ENCODE data around the gene ACIN1. TPM values are rescaled to one million over a fixed set of nuclear protein-coding genes. Genes with fewer than 3 reads are reported as not detected.

Gene ACIN1
- total and polyA plus RNA-seq, 2 of the 13 experiments (the other 11 are each of a cell fraction or from before 2014, with no cell fraction given): 165 to 183 TPM

DNA sequence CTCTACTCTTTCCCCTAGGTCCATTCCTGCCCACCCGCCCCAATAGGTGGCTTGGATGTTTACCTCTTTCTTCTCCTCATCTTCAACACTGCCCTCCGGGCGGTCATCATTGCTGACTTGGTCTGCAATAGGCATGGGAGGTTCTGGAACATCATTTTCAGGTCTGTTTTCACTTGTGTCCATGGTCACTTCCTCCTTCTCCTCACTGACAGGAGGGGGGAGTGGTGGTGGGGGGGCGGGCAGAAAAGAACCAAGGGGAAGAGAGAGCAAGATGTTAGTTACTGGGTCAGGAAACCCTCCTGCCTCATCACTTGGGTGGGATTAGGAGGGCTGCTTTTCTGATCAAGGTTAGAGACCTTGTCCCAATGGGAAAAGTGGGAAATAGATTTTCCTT is 25.5 kb downstream of the ACIN1 start (continued):
- TF ChIP-seq ZNF749 (CRISPR knock-in tag; IDR thresholded peaks at IDR 0.05; ENCODE audit: borderline replicate concordance): no peak
- TF ChIP-seq ZNF224 (CRISPR knock-in tag; IDR thresholded peaks at IDR 0.05): 0 out of 2 replicates have a peak, but pooled peaks have one; percentile 41
- TF ChIP-seq POLR2G (IDR thresholded peaks at IDR 0.05; ENCODE audit: low read depth, low read length): peak; percentile 1
- peak; percentile 4 for TF ChIP-seq ASH2L (IDR thresholded peaks at IDR 0.05; ENCODE audit: insufficient read length, low read depth, low read length)
- TF ChIP-seq, protein P1, sequence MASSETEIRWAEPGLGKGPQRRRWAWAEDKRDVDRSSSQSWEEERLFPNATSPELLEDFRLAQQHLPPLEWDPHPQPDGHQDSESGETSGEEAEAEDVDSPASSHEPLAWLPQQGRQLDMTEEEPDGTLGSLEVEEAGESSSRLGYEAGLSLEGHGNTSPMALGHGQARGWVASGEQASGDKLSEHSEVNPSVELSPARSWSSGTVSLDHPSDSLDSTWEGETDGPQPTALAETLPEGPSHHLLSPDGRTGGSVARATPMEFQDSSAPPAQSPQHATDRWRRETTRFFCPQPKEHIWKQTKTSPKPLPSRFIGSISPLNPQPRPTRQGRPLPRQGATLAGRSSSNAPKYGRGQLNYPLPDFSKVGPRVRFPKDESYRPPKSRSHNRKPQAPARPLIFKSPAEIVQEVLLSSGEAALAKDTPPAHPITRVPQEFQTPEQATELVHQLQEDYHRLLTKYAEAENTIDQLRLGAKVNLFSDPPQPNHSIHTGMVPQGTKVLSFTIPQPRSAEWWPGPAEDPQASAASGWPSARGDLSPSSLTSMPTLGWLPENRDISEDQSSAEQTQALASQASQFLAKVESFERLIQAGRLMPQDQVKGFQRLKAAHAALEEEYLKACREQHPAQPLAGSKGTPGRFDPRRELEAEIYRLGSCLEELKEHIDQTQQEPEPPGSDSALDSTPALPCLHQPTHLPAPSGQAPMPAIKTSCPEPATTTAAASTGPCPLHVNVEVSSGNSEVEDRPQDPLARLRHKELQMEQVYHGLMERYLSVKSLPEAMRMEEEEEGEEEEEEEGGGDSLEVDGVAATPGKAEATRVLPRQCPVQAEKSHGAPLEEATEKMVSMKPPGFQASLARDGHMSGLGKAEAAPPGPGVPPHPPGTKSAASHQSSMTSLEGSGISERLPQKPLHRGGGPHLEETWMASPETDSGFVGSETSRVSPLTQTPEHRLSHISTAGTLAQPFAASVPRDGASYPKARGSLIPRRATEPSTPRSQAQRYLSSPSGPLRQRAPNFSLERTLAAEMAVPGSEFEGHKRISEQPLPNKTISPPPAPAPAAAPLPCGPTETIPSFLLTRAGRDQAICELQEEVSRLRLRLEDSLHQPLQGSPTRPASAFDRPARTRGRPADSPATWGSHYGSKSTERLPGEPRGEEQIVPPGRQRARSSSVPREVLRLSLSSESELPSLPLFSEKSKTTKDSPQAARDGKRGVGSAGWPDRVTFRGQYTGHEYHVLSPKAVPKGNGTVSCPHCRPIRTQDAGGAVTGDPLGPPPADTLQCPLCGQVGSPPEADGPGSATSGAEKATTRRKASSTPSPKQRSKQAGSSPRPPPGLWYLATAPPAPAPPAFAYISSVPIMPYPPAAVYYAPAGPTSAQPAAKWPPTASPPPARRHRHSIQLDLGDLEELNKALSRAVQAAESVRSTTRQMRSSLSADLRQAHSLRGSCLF (CRISPR knock-in tag; IDR thresholded peaks at IDR 0.05; ENCODE audit: borderline replicate concordance): no peak
- 0 out of 2 replicates have a peak, but pooled peaks have one; percentile 54 for TF ChIP-seq CREBL2 (CRISPR knock-in tag; IDR thresholded peaks at IDR 0.05; ENCODE audit: borderline replicate concordance)
- TF ChIP-seq U2AF2 (IDR thresholded peaks at IDR 0.05; ENCODE audit: low read depth, low read length): no peak
- no peak for TF ChIP-seq HHEX (CRISPR knock-in tag; IDR thresholded peaks at IDR 0.05)
- TF ChIP-seq FOXP1 (IDR thresholded peaks at IDR 0.05): no peak
- no peak for TF ChIP-seq FOXP1 (CRISPR knock-in tag; IDR thresholded peaks at IDR 0.05)

All from HepG2 (cell line).